PC-9 (cell line): ENCODE measurements around the gene PHC3.

ENCODE experiments used
- CTCF ChIP-seq: fragments of 200-600 bp; sonication (generic); conservative IDR thresholded peaks from 2 replicates; pipeline ENCODE4 v1.6.1; 2017; ENCODE audit warnings: mixed run types, antibody characterized with exemption, mild to moderate bottlenecking, moderate library complexity
- EZH2 ChIP-seq: fragments of 200-600 bp; sonication (generic); IDR thresholded peaks from 2 replicates; pipeline ENCODE4 v1.8.0; 2017; ENCODE audit warnings: antibody characterized with exemption, low read depth

- TF ChIP-seq CTCF (no peak), EZH2 (no peak)
These were observed 46.7 kb upstream of the PHC3 start for GRCh38 chr3:170228093-170228766.
